ENCODE results near the gene ARHGEF17. TPM values are rescaled to one million over a fixed set of nuclear protein-coding genes. Genes with fewer than 3 reads are reported as not detected.

Gene ARHGEF17
- total RNA-seq, 1 donor from 2014 or later: 67.5 TPM

DNA sequence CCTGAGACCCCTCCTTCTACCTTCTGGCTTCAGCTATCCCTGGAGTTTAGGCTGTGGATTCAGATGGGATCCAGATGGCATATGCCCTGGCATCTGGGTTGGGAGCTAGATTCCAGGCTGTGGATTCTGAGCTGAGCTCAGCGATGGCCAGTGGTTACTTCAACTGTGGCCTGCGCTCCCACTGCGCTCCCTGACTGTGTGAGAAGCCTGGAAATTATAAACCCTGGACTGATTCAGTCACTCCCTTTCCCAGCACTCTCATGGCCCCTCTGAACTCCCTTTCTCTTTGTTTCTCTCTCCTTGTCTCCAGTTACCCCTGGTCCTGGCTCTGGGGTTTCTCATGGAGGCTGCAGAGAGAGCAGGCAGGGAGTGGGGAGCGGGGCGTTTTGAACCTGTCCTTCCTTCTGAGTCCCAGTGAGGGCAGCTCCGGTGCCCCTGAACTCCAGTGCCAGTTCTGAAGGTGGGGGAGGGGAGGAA lies 4.8 kb downstream of the ARHGEF17 start:
- DNase-seq (ENCODE audit: low read depth): peak; percentile 48

GRCh38 chr11:73313652-73314051 lies 5.6 kb downstream of the ARHGEF17 start:
- no peak for DNase-seq (ENCODE audit: low read depth)

DNA sequence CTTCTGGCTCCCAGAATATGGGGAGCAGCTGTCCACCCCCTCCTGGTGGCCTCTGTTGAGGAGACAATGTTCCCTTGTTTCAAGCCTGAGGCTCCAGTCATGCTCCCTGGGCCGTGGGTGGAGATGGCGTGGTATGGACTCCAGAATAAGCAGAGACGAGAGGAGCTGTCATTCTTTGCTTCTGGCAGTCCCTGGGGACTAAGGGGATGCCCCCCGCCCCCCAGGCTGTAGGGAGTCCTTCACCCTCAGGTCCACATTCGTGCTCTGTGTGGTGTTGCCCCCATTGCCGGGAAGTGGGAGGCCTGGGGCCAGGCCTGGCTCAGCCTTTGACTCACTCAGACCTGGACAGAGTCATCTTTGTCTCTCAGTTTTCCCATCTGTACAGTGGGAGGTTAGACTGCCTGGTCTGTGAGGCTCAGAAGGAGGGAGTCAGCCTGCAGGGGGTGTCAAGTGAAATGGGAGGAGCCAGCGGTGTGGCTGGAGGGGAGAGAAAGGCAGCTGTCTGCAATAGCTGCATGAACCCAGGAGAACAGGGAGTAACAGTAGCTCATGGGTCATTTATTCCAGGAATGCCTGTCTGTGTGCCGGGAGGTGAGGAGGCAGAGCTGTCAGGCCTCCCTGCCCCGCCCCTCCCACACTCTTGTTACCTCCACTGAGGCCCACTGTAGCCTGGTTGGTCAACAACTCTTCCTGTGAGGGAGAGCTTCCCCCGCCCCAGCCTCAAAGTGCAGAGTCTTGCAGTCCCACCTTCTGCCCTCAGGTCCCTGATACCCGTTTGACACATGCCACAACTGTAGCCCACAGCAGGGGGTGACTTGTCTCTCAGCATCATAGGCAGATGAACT lies 6.3 kb downstream of the ARHGEF17 start:
- DNase-seq (ENCODE audit: low read depth): peak; percentile 94

- no peak for DNase-seq (ENCODE audit: low read depth)
These were observed 7.4 kb downstream of the ARHGEF17 start for GRCh38 chr11:73315293-73316020.

GRCh38 chr11:73316422-73316821 lies 8.3 kb downstream of the ARHGEF17 start:
- DNase-seq (ENCODE audit: low read depth): no peak

GRCh38 chr11:73317373-73317772 lies 9.3 kb downstream of the ARHGEF17 start:
- peak; percentile 19 for DNase-seq (ENCODE audit: low read depth)

DNA sequence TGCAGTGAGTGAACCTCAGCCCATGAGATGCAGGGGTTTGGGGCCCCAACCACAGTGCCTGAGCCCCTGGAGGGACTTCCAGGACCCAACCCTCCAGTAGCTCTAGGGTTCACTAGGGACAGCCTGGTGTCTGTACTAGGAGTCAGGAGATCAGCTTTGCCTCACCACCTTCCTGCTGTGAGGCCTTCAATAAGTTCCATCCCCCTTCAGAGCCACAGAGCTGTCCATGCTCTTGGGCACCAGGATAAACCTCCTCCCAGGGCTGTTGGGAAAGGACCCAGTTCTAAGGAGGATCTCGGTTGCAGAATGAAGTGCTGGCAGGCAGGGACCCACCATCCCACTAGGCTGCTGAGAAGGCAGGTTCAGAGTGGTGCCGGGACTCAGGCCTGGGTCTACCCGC lies 9.7 kb downstream of the ARHGEF17 start:
- DNase-seq (ENCODE audit: low read depth): peak; percentile 17

GRCh38 chr11:73318501-73319011 lies 10.5 kb downstream of the ARHGEF17 start:
- peak; percentile 85 for DNase-seq (ENCODE audit: low read depth)

- DNase-seq (ENCODE audit: low read depth): peak; percentile 19
These were observed 12.9 kb downstream of the ARHGEF17 start for GRCh38 chr11:73320763-73321603.

DNA sequence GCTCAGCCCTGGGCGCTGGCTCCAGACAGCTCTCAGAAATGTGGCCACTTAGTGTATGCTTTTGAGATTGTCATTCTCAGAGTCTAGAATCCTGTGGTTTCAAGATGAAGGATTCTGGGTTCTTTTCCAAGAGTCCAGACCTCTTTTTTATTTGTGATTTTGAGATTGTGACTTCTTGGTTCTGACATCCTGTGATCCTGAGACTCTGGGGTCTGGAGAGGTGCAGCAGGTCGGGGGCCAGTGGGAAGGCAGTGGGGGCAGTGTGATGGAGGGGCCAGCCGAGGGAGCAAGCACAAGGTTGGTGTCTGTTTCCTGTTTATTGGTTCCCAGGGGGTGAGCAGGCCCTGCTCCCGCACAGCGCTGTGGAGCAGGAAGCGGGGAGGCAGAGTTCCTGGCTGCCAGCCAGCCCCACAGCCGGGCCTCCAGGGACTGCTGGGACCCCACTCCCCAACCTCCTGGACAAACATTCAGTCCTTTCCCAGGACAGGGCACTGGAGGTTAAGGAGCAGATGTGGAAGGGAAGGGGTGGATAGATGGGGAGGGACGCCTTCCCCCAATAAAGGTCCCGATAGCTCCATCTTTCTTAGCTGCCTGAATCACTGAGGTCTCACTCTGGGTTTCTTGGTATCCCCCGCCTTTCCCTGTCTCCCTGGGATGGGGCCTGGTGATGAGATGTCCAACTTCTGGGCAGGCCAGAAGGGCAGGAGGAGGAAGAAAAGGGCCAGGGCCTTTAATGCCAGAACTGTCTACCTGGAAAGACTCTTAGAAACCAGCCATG lies 13.7 kb downstream of the ARHGEF17 start:
- DNase-seq (ENCODE audit: low read depth): peak; percentile 19

- DNase-seq (ENCODE audit: low read depth): no peak
These were observed 14.6 kb downstream of the ARHGEF17 start for GRCh38 chr11:73322382-73323306.

DNA sequence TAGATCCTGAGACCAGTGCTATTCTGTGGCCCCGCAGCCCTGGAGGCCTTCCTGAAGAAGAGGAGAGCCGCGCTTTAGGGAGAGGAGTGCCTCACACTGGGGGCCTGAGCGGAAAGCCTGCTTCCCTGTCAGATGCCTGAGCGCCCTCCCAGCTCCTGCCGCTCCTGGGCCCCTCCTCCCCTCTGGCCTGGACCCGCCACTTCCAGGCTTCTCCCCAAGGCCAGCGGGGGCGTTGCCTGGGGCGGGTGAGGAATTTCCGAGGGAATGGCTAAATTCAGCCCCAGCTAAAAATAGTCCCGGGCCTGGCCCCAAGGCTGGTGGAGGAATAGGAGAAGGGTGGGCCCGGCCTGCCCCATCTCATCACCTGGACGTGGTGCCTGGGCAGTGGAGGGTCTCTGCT lies 15.4 kb downstream of the ARHGEF17 start:
- DNase-seq (ENCODE audit: low read depth): no peak

- no peak for DNase-seq (ENCODE audit: low read depth)
These were observed 16.0 kb downstream of the ARHGEF17 start for GRCh38 chr11:73324116-73324515.

GRCh38 chr11:73324665-73325035 lies 16.6 kb downstream of the ARHGEF17 start:
- no peak for DNase-seq (ENCODE audit: low read depth)

DNA sequence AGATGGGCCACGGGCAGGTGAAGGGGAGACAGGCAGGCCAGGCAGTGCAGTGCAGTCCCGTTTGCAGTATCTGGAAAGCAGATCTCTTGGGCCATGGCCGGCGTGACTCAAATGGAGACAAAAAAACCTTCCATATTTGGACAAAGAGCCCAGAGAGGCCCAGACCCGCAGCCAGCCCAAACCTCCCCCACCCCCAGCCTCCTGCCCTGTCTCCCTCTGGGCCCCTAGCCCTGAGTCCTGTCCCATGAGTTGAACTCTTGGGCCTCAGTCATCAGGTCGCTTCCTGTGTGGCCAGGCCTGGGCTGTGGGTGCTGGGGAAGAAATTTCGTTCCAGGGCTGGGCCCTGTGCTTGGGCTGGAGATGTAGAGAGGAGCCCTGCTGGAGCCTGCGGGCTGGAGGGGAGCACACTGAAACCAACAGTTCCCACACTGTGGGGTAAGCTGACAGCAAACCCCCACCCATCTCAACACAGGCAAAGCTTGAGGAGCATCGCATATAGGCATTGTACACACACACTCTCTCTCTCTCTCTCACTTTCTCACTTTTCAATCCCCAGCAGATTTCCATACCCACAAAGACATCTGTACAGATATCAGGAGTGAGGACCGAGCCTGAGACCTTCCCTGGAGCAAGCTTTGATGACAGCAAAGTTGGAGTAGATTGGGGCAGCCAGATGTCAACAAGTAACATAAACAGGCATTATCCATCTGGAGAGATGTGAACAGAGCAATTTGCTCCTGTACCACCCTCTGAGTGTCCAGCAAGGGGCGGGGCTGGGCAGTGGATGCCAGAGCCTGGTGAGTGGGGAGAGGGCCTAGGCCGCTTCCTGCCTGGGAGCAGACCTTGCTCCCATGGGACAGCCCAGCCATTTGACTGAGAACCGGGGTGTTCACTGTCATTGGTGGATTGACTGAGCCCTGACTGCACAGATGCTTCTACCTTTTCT lies 17.2 kb downstream of the ARHGEF17 start:
- no peak for DNase-seq (ENCODE audit: low read depth)

DNA sequence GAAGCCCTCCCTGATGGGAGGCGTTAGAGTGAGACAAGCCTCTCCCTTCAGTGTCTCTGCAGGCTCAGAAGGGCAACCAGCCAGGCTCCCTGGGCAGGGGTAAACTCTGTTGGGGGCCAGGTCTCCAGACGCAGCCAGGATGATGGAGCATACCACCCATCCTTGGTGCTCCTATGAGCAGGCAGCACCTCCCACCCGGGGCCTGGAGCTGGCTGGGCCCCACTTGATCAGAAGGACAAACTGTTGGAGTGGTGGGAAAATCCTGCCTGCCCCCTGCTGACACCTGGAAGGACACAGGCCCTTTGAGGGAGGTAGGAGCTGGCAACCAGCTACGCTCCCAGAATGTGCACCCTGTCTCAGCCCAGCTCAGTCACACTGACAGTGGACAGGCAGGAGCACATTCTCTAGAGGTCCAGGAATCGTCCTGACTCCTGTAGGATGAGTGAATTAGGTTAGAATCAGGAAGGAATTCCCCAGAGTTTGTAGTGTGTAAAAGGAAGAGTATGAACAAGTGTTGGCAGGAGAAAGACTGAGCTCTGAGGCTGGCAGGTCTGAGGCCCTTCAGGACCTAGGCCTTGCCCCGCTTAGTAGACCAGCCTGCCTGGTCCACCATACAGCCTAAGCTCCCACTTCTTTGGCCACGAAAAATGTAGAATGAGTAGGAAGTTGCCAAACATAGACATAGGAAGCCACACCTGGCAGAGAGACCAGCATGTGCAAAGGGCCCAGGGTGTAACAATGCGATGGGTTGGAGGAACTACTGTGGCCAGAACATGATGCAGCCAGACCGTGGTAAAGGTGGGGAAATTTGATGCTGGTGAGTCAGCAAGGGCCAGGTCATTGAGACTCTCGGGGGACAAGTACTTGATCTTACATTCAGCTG lies 19.1 kb downstream of the ARHGEF17 start:
- DNase-seq (ENCODE audit: low read depth): peak; percentile 74

- no peak for DNase-seq (ENCODE audit: low read depth)
These were observed 19.8 kb downstream of the ARHGEF17 start for GRCh38 chr11:73327812-73328364.

All from renal cortical epithelial cell (primary cell).